HUES48 (cell line): Measurements from ENCODE around the gene E2F7.
"Not testable (repeated sequence)": the region's sequence is repeated elsewhere in the genome, so short reads cannot be mapped to it uniquely, and the experiment has no call there.

Experiments
- H3K27ac ChIP-seq: one replicate; pipeline ENCODE4 v1.7.0; 2013; ENCODE audit warnings: low read depth, low read length, inconsistent platforms
- H3K27me3 ChIP-seq: 2 replicates; pipeline ENCODE4 v1.6.1; 2013; ENCODE audit warnings: mild to moderate bottlenecking, low read length; ENCODE audit not compliant: control insufficient read depth, insufficient read depth
- H3K36me3 ChIP-seq: 2 replicates; pipeline ENCODE4 v1.6.1; 2013; ENCODE audit warnings: low read length; ENCODE audit not compliant: control insufficient read depth, insufficient read depth
- H3K4me1 ChIP-seq: 2 replicates; pipeline ENCODE4 v1.6.1; 2013; ENCODE audit warnings: mild to moderate bottlenecking, low read length; ENCODE audit not compliant: control insufficient read depth, insufficient read depth
- H3K4me3 ChIP-seq: 2 replicates; pipeline ENCODE4 v1.5.1; 2013; ENCODE audit warnings: mild to moderate bottlenecking, low read depth, low read length
- H3K9ac ChIP-seq: 2 replicates; pipeline ENCODE4 v1.6.1; 2013; ENCODE audit warnings: mild to moderate bottlenecking, low read depth, low read length, moderate library complexity
- H3K9me3 ChIP-seq: 2 replicates; pipeline ENCODE4 v1.6.1; 2013; ENCODE audit warnings: low read length; ENCODE audit not compliant: control insufficient read depth, insufficient read depth

E2F7 gene

DNA sequence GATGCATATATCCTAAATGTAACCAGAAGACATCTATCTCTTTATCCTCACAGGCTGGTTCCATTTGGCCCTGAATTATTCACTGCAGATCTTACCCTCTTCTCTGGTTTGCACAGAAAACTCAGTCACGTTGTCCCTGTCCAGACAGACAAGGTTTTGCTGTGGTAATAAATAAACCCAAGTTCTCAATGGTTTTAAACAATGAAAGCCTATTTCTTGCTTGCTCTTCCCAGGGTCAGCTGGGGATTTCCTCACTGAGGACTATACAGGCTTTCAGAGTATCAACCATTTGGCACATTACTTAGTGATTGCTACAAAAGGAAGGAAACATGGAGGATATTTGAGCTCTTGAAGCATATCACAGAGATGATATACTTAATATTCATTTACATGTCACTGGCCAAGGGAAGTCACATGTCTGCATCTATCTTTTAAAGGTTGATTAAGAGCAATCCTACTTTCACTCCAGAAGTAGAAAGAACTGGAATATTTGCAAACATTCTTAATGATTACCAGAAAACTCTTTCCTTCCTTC is 24.4 kb upstream of the E2F7 start:
- Histone ChIP-seq H3K9ac (no peak overlapping the region), H3K4me3 (no peak overlapping the region), H3K9me3 (no peaks in the 10 kb centered on the region), H3K27ac (no peak overlapping the region), H3K27me3 (no peaks in the 10 kb centered on the region), H3K4me1 (no peaks in the 10 kb centered on the region), H3K36me3 (no peaks in the 10 kb centered on the region)

- Histone ChIP-seq H3K9me3 (no peaks in the 10 kb centered on the region), H3K27me3 (no peaks in the 10 kb centered on the region), H3K4me3 (no peak overlapping the region), H3K36me3 (no peaks in the 10 kb centered on the region), H3K27ac (no peak overlapping the region), H3K4me1 (no peaks in the 10 kb centered on the region), H3K9ac (no peak overlapping the region)
Measured at GRCh38 chr12:77087427-77087826, 22.1 kb upstream of the E2F7 start.

DNA sequence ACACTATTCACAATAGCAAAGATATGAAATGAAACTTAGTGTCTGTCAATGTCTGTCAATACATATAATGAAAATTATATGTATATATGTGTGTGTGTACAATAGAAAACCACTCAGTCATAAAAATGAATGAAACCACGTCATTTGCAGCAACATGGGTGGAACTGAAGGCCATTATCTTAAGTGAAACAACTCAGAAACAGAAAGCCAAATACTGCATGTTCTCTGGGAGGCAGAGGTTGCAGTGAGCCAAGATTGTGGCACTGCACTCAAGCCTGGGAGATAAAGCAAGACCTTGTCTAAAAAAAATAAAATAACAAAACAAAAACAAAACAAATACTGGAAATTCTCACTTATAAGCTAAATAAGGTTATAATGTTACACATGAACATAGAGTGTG is 16.7 kb upstream of the E2F7 start:
- no peaks in the 10 kb centered on the region for H3K9me3 ChIP-seq
- H3K4me1 ChIP-seq: no peaks in the 10 kb centered on the region
- H3K4me3 ChIP-seq: no peak overlapping the region
- H3K9ac ChIP-seq: no peak overlapping the region
- no peak overlapping the region for H3K27ac ChIP-seq
- H3K36me3 ChIP-seq: no peaks in the 10 kb centered on the region
- no peaks in the 10 kb centered on the region for H3K27me3 ChIP-seq

GRCh38 chr12:77079631-77080030 is 14.3 kb upstream of the E2F7 start:
- no peaks in the 10 kb centered on the region for H3K9me3 ChIP-seq
- no peak overlapping the region for H3K9ac ChIP-seq
- H3K27me3 ChIP-seq: no peaks in the 10 kb centered on the region
- H3K4me1 ChIP-seq: no peaks in the 10 kb centered on the region
- no peak overlapping the region for H3K4me3 ChIP-seq
- H3K27ac ChIP-seq: no peak overlapping the region
- H3K36me3 ChIP-seq: no peaks in the 10 kb centered on the region

GRCh38 chr12:77078231-77078630 is 12.9 kb upstream of the E2F7 start:
- H3K9ac ChIP-seq: no peak overlapping the region
- H3K4me1 ChIP-seq: no peaks in the 10 kb centered on the region
- H3K36me3 ChIP-seq: no peaks in the 10 kb centered on the region
- H3K27ac ChIP-seq: no peak overlapping the region
- no peaks in the 10 kb centered on the region for H3K27me3 ChIP-seq
- H3K4me3 ChIP-seq: no peak overlapping the region
- H3K9me3 ChIP-seq: no peaks in the 10 kb centered on the region

DNA sequence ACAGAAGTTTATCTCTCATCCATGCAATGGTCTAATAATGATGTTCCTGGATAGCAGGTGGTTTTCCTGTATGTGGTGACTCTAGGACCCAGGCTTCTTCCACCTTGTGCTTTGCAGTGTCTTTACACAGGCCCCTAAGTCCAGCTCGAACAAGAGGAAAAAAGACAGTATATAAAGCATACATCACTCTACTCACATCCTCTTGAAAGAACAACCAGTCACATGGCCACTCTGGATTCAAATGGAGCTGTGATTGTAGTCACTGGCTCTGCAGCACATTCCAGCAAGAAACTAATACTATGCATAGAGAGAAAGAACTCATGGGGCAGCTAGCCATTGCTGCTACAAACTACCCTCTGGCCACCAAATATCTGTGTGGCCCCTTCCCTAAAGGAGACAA is 11.5 kb upstream of the E2F7 start:
- Histone ChIP-seq H3K9ac (no peak overlapping the region), H3K36me3 (no peaks in the 10 kb centered on the region), H3K27ac (no peak overlapping the region), H3K4me1 (no peaks in the 10 kb centered on the region), H3K9me3 (no peaks in the 10 kb centered on the region), H3K27me3 (no peaks in the 10 kb centered on the region), H3K4me3 (no peak overlapping the region)

GRCh38 chr12:77073894-77074293 is 8.5 kb upstream of the E2F7 start:
- H3K4me1 ChIP-seq, H3K9ac ChIP-seq, H3K27me3 ChIP-seq, H3K27ac ChIP-seq, H3K4me3 ChIP-seq, H3K36me3 ChIP-seq, H3K9me3 ChIP-seq: not testable (repeated sequence)

GRCh38 chr12:77072833-77073495 is 7.6 kb upstream of the E2F7 start:
- no peaks in the 10 kb centered on the region for H3K4me1 ChIP-seq
- H3K27ac ChIP-seq: no peak overlapping the region
- no peaks in the 10 kb centered on the region for H3K36me3 ChIP-seq
- H3K4me3 ChIP-seq: no peak overlapping the region
- no peaks in the 10 kb centered on the region for H3K9me3 ChIP-seq
- no peak overlapping the region for H3K9ac ChIP-seq
- no peaks in the 10 kb centered on the region for H3K27me3 ChIP-seq

DNA sequence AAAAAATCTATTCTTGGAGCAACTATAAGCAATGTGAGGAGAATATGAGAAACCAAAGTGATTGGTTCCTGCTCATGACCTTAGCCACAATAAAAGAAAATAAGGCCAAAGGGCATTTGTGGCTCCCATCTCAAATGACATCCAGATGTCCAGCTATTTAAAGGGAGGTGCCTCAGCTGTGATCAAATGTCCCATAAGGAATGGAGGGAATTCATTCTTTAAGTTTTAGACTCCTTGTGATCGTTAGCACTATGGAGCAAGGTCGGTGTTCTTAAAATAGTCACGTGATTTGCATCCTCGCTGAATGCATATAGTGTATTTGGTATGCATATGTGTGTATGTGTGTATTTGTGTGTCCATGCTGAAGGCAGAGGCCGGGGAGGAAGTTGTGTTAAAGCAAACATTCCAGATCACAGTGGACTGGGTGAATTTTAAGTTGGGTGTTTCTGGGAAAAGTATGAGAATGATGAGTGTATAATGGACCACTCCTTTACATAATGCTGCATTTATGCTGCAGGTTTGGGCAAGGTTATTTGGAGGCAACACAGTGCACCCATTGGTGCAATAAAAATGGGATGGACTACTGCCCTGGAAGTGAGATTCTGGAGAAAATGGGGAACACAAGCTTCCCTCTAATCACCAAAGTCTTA is 5.6 kb upstream of the E2F7 start:
- no peak overlapping the region for H3K9ac ChIP-seq
- H3K36me3 ChIP-seq: no peaks in the 10 kb centered on the region
- H3K4me1 ChIP-seq: peaks cover 7% of the 10 kb centered on the region; the same call in 1 of the 2 replicates
- H3K27me3 ChIP-seq: no peaks in the 10 kb centered on the region
- H3K27ac ChIP-seq: no peak overlapping the region
- H3K4me3 ChIP-seq: no peak overlapping the region
- no peaks in the 10 kb centered on the region for H3K9me3 ChIP-seq

GRCh38 chr12:77070382-77070781 is 5.0 kb upstream of the E2F7 start:
- H3K4me1 ChIP-seq: peaks cover 7% of the 10 kb centered on the region; the same call in 1 of the 2 replicates
- H3K27me3 ChIP-seq: no peaks in the 10 kb centered on the region
- no peak overlapping the region for H3K4me3 ChIP-seq
- H3K9ac ChIP-seq: no peak overlapping the region
- H3K9me3 ChIP-seq: no peaks in the 10 kb centered on the region
- H3K27ac ChIP-seq: no peak overlapping the region
- no peaks in the 10 kb centered on the region for H3K36me3 ChIP-seq

GRCh38 chr12:77064896-77065360 is 441 bp downstream of the E2F7 start:
- peak overlapping the region; percentile 97 for H3K27ac ChIP-seq
- H3K9me3 ChIP-seq: no peaks in the 10 kb centered on the region
- H3K9ac ChIP-seq: peak overlapping the region; percentile 90
- H3K36me3 ChIP-seq: peaks cover 41% of the 10 kb centered on the region
- peak overlapping the region; percentile 89 for H3K4me3 ChIP-seq
- no peaks in the 10 kb centered on the region for H3K27me3 ChIP-seq
- H3K4me1 ChIP-seq: peaks cover 14% of the 10 kb centered on the region
